Prostate gland (tissue), 2 donors: ENCODE measurements around the gene LRCH1.

ENCODE experiments used
- POLR2A ChIP-seq: fragments of 450-650 bp; IDR thresholded peaks from one replicate; pipeline ENCODE4 v1.6.1; 2016; ENCODE audit warnings: antibody characterized with exemption, mild to moderate bottlenecking
- TF ChIP-seq, protein P1 (sequence below), 4 experiments: fragments of 200-600 bp in 2 of 4; fragments of 450-650 bp in 2 of 4; sonication (generic) in 2 of 4; IDR thresholded peaks; 1 replicate in 3 of 4; 2 replicates in 1 of 4; pipeline ENCODE4 v1.5.1; 2016 to 2019; ENCODE audit warnings: antibody characterized with exemption in 4 of 4, mild to moderate bottlenecking in 2 of 4, moderate library complexity in 2 of 4

DNA sequence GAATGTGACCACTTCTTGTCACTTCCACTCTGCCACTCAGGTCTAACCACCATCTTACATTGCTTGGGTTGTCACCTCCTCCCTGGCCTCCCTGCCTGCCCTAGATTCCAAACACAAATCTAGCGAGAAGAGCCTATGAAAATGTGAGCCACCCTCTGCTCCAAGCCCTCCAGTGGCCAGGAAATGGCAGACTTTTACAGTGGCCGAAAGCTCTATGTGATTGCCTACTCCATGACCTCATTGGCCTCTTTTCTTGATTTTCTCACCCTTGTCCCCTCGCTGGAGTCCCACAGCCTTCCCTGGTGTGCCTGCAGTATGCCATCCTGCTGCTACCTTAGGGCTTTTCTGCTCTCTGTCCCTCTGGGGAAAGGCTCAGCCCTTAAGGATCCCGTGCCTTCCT is 84.2 kb downstream of the LRCH1 start:
- TF ChIP-seq, protein P1, sequence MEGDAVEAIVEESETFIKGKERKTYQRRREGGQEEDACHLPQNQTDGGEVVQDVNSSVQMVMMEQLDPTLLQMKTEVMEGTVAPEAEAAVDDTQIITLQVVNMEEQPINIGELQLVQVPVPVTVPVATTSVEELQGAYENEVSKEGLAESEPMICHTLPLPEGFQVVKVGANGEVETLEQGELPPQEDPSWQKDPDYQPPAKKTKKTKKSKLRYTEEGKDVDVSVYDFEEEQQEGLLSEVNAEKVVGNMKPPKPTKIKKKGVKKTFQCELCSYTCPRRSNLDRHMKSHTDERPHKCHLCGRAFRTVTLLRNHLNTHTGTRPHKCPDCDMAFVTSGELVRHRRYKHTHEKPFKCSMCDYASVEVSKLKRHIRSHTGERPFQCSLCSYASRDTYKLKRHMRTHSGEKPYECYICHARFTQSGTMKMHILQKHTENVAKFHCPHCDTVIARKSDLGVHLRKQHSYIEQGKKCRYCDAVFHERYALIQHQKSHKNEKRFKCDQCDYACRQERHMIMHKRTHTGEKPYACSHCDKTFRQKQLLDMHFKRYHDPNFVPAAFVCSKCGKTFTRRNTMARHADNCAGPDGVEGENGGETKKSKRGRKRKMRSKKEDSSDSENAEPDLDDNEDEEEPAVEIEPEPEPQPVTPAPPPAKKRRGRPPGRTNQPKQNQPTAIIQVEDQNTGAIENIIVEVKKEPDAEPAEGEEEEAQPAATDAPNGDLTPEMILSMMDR (IDR thresholded peaks at IDR 0.05) = no peak
- TF ChIP-seq POLR2A = no peak
